ENCODE data around the gene CCDC184.
A peak's percentile ranks its signal among the peaks of the same experiment; 100 is the strongest.
"Not testable (repeated sequence)": the region's sequence is repeated elsewhere in the genome, so short reads cannot be mapped to it uniquely, and the experiment has no call there.

Gene CCDC184

GRCh38 chr12:48183091-48183875 lies at the start of gene CCDC184:
Gene CCDC184, plus strand, starts transcription at chr12:48183644. Its CDS starts 479 bp downstream, at chr12:48184123.
- DNase-seq: peak; percentile 79

- DNase-seq: no peak
These were observed 48.4 kb upstream of the CCDC184 start for GRCh38 chr12:48135027-48135426.

- DNase-seq: no peak
These were observed 40.4 kb upstream of the CCDC184 start for GRCh38 chr12:48142818-48143674.

- DNase-seq: no peak
These were observed 39.5 kb upstream of the CCDC184 start for GRCh38 chr12:48143898-48144297.

DNA sequence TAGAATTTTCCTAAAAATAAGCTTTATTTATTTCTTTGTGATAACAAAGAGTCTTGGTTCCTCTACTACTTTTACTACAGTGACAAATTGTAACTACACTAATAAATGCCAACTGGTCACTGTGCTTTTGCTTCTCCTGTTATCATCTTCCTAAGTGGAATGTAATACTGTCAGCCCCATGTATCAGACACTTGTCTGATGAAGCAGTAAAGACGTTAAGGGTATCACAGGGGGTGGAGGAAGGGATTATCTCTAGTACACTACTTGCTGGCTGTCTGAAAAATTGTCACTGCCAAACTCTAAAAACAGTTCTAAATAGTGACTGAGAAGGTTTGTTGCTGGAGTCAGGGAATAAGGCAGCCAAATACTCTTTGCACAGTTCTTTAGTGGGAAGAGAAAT lies 37.5 kb upstream of the CCDC184 start:
- DNase-seq: no peak

DNA sequence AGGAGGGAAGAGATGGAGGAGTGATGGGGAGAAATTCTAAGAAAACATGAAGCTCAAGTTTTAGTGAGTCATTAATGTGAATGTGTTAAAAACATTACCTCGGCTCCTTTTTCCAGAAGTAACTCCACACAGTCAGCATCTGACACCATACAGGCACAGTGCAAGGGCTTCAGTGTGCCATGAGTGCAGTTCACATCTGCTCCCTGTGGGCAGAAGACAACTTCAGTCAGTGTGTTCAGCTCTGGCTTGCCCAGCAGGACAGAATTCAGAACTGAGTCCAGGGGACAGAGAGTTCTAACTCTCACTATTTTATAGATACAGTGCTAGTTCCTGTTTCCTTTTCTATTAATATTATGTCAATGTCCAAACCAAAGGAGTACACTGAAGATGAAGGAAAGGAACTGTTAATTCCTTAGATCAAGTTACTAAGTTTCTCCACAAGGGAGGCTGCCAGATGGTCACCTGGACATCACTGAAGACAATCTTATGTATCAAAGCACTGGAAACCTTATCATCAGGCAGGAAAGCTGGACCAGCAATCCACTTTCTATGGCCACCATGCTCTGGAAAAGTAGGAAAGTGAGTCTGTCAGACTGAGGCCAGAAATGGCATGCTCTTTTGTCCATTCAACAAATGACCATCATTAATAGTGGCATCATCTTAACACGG lies 32.2 kb upstream of the CCDC184 start:
- no peak for DNase-seq

GRCh38 chr12:48155786-48156185 lies 27.7 kb upstream of the CCDC184 start:
- DNase-seq: not testable (repeated sequence)

DNA sequence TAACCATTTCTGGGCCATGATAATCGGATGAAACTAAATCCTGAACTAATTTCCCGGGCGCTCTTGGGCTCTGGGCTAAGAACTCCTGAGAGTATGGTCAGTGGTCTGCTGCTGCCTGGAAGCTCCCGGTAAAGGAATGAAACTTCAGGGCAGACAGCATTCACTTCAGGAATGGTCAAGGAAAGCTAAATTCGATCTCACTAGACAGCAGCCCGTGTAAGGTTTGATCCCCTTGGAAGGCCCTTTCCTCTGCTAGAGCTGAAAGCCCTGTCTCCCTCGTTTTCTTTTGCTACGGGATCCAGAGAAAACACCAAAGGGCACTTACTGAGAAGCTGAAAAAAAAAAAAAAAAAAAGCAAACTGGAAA lies 26.8 kb upstream of the CCDC184 start:
- DNase-seq: no peak

GRCh38 chr12:48157018-48157888 lies 26.2 kb upstream of the CCDC184 start, which contains the start of gene ASB8:
Gene ASB8, minus strand, starts transcription at chr12:48157515. Its CDS starts 4,019 bp downstream, at chr12:48153496.
- peak; percentile 99 for DNase-seq

- DNase-seq: peak; percentile 3
These were observed 25.5 kb upstream of the CCDC184 start for GRCh38 chr12:48157889-48158370.

GRCh38 chr12:48160046-48160445 lies 23.4 kb upstream of the CCDC184 start:
- DNase-seq: no peak

DNA sequence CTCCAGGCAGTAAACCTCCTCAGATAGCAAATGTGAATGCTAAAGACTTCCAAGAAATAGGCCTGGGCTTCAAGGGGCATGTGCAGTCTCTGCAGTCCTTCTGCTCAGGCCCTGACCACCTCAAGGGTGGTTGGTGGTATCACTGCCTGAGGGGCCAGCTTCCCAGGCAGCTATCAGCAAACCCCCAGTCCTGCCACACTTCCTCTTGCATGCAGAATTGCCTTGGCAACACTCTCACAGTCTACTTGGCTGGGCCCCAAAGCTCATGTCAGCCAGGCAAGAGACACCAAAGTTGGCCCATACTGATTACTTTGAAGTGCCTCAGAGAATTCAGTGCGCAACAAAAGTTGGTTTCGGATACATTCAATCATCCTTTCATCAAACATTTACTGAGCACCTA lies 22.6 kb upstream of the CCDC184 start:
- DNase-seq: no peak

DNA sequence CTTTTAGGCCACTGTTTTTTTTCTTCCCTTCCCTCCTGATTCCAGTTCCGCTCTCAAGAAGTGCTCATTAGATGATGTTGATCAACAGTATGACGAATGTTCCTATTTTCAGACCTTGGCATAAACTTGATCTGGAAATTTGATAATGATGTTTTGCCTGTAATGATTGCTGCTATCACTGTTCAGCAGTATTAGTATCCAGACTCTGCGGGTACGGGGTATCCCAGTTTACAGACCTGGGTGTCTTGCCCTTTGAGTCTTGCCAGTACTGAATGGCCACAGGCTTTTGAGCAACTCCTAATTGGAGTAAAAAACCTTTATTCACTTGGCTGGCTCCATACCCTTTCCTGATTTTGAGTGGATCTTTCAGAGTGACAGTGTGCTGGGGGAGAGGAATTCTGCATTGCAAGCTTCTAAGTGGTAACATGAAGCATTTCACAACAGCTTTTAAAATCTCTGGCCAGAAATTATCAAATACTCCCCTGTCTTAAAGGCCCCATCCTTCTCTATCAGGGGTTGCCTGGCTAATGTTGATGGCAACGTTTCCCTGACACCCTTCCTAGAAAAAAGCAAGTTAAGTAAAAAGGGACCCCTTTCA lies 20.2 kb upstream of the CCDC184 start:
- no peak for DNase-seq

GRCh38 chr12:48164451-48164850 lies 19.0 kb upstream of the CCDC184 start:
- DNase-seq: no peak

DNA sequence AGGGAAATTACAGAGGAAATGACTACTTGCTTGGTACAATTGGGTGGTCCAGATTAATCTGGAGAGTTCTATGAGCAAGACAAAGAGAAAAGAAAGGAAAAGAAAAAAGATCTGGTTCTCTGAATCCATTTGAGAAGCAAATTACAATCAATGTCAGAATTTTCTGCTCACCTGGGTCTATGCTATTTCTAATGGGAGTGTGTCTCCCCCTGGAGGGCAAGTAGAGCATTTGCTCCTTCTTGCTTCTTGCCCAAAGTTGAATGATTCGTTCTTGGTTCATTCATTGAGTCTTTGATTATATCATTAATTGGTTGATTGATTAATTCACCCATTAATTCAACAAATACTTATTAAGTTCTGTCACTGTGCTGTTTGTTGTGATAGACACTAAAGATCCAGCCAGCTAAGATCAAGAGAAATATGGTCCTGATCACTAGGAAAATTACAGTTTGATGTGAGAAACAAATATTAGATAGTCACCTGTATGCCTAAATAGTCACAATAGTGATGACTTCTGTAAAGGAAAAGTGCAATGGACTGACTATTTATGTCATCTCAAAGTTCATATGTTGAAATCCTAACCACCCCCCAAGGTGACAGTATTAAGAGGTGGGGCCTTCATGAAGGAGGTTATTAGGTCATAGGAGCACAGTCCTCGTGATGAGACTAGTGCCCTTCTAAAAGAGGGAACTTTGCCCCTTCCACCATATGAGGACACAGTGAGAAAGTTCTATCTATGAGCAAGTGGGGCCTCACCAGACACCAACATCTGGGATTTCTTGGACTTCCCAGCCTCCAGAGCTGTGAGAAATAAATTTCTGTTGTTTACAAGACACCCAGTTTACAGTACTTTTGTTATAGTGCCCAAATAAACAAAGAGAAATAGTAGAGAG lies 18.1 kb upstream of the CCDC184 start:
- DNase-seq: peak; percentile 72

DNA sequence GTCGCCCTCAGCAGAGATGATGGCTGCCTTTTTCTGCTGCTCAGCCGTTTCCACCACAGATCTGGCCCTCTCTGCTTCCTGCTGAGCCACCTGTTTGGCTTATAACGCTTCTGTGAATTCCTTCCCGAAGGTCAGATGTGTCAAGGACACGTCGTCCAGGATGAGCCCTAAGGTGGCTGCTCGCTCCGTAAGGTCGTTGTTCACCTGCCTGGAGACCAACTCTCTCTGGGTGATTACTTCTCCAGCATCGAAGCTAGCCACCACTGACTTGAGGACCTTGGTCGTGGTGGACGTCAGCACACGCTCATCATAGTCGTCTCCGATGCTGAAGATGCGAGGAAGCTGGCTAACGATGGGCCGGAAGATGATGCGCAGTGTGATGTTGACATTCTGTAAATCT lies 14.4 kb upstream of the CCDC184 start:
- no peak for DNase-seq

DNA sequence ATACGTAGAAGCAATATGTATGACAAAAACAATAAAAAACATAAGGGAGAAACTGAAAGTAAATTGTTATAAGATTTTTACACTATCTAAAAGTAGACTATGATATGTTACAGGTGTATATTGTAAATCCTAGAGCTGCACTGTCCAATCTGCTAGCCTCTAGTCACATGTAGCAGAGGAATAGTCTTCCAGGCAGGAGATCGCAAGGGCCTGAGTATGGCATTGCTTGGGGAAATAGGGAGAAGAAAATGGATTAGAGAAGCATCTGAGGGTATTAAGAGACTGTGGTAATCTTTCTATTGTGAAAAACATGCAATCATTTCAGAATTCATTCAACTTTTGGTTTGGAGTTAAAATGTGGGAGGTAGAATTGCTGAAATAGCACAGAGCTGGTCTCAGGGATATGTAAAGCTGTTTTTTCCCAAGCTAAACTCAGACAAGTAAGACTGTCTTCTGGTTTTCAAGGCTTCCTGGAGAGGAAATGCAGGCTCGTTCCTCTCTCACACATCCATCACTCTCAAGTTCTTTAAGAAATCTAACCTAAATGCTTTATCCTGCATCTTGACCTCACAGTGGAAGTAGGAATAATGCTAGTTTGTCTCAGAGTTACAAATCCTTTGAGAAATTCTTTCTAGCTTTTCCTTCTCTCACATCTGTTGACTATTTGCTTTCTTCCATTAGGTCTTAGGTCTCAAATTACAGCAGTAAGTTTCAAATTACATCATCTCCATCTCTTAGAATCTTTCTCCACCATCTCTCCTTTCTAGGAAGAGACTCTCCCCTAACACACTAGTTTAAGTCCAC lies 7.6 kb upstream of the CCDC184 start:
- no peak for DNase-seq

DNA sequence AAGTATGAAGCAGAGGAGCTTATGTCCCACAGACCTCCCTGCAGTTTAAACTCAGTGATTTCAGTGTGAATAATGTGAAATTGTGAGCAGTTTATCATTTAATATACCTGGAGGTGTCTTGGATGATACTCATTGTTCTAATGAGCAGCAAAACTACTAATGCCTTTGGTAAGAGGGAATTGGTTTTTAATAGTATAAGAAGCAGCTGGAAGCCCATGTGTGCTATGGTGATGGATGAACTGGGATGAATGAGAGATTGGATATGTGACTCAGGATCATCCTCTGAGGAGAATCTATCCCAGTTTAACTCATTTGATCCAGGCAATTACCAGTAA lies 7.1 kb upstream of the CCDC184 start:
- DNase-seq: no peak

DNA sequence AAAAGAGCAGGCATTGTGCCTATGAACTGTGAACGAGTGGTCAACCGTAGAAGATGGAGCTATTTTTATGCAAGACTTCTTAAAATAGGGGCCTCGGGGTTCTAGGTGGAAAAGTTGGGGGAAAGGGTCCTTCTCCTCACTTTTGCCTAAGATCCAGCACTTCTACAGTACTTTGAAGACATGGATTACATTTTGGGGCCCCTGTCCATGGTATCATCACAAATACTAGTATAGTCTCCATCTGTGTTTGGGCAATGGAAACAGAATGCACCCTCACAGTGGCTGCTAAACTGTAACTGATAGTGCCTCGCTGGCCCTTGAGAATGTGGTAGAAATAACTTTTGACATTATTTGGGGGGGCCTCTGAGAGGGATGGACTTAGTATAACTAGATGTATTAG lies 5.5 kb upstream of the CCDC184 start:
- no peak for DNase-seq

DNA sequence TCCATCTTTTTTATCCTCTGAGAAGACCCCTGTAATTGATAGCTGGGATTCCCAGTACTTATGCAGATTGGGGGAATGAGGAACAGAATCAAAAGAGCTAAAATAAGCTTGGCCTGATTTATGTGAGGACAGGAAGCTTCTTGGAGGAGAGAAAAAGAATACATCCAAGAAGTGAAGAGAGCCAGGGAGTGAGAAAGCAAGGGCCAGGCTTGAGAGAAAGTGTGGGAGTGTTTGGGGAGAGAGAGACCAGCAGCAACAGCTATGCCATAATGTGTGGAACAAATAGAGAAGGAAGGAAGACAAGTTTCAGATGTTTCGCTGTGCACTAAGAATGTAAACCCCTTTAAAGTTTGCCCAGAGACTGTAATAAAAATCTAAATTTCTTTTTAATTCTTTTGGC lies 4.0 kb upstream of the CCDC184 start:
- no peak for DNase-seq
